Stomach (tissue), 4 donors: ENCODE measurements around the gene PPIL6.

Experiments used
- CTCF ChIP-seq, 7 experiments: fragments of 450-650 bp in 4 of 7; fragments of 200-600 bp in 3 of 7; sonication (generic) in 3 of 7; IDR thresholded peaks; one replicate each; pipeline ENCODE4 v1.5.1; 2016 to 2019; ENCODE audit warnings: antibody characterized with exemption in 7 of 7, control low read depth in 2 of 7, mild to moderate bottlenecking in 1 of 7
- POLR2A ChIP-seq, 4 donors: fragments of 450-650 bp; IDR thresholded peaks; one replicate each; pipeline ENCODE4 v1.6.1; 2016; ENCODE audit warnings: antibody characterized with exemption in 4 of 4, control low read depth in 2 of 4, mild to moderate bottlenecking in 1 of 4, moderate library complexity in 1 of 4
- POLR2AphosphoS5 ChIP-seq, 3 donors: sonication (generic); formaldehyde crosslinking; IDR thresholded peaks; one replicate each; pipeline ENCODE4 v1.6.1; 2016; ENCODE audit warnings: antibody characterized with exemption in 3 of 3

- TF ChIP-seq CTCF (IDR thresholded peaks at IDR 0.05), result no peak
- TF ChIP-seq POLR2AphosphoS5 (IDR thresholded peaks at IDR 0.05), result no peak
- no peak for TF ChIP-seq POLR2A (IDR thresholded peaks at IDR 0.05)
Observed at GRCh38 chr6:109485266-109485935, 45.0 kb upstream of the PPIL6 start.
